SKM-1 treated with dmso at 0.1 percent for 144 hours (cell line): ENCODE results near the gene CMTM8.
"Not testable (repeated sequence)": the region's sequence is repeated elsewhere in the genome, so short reads cannot be mapped to it uniquely, and the experiment has no call there.

ENCODE experiments used
- DNase-seq: peaks from one replicate; lab custom pipeline; 2025; ENCODE audit not compliant: unreplicated experiment; lab: John Stamatoyannopoulos, UW

CMTM8 gene, protein sequence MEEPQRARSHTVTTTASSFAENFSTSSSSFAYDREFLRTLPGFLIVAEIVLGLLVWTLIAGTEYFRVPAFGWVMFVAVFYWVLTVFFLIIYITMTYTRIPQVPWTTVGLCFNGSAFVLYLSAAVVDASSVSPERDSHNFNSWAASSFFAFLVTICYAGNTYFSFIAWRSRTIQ

DNA sequence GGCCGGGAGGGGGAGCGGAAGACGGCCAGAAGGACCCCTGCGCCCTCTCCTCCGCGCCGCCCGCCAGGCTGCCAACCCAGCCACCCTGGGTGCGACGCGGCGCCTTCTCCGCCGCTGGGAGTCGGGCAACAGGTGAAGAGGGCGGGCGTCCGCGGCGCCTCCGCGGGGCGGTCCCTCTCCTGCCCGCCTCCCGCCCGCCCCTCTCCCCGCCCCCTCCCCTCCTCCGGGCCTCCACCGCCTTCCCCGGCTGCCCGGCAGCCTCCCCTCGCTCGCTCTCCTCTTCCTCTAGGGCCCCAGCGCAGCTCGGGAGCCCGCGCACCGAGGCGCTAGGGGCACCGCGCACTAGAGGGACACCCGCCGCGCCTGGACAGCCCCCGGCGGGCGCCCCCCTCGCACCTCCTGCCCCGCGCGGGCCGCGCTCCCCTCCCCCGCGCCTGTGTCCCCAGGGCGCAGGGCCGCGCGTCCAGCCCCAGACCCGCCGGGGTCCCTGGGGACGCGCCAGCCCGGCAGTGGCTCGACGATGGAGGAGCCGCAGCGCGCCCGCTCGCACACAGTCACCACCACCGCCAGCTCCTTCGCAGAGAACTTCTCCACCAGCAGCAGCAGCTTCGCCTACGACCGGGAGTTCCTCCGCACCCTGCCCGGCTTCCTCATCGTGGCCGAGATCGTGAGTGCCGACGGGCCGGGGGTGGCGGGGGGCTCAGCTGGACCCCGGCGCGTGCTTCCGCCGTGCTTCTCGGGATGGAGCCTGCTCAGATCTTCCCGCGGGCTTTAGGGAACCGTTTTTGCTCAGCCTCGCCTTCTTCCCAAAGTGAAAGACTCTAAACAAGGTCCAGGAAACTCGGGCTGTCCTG, at the start of gene CMTM8:
Gene CMTM8 (plus strand): TSS at position 228 of the 854 bp plus-strand sequence. CDS start 293 bp downstream, at position 521.
- DNase-seq: peak; percentile 65

DNA sequence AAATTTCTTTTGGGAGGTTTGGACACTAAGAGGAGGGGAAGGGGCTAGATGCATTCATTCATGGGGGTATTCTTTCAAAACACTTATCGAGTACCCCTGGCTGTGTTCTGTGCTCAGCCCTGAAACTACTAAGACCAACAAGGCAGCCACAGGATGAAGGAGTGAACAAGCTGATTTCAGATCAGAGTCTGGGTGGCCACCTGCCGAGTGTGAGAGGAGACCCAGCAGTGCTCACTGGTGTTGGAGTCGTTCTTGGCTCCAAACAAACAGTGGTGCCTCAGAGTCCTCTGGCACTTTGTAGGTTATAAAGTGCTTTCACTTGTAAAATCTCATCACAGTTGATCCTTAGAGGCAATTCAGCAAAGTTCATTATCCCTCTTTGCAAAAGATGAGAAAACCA, 48.8 kb upstream of the CMTM8 start:
- no peak for DNase-seq

DNA sequence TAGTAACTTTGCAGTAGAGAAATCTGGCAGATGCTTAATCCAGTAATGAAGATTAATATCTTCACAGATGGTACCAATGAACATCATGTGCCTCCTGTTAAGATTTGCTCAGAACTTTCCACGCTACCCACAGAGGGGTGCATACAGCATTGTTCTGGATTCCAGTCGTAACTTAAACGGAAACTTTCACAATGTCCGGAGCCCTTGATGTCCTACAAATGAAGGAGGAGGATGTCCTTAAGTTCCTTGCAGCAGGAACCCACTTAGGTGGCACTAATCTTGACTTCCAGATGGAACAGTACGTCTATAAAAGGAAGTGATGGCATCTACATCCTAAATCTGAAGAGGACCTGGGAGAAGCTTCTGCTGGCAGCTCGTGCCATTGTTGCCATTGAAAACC, 47.9 kb upstream of the CMTM8 start:
- DNase-seq: not testable (repeated sequence)

DNA sequence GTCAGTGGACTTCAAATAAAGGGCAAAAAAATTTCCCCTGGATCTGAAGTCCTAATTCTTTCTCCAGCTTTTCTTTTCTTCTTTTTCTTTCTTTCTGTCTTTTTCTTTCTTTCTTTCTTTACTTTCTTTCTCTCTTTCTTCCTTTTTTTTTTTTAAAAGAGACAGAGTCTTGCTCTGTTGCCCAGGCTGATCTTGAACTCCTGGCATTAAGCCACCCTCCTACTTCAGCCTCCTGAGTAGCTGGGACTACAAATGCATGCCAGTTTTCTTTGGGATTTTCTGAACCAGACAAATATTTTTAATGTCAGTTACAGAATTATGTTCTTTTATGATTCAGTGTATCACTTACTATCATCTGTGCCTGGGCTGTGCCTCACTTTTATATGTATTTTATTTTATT, 45.4 kb upstream of the CMTM8 start:
- DNase-seq: no peak

DNA sequence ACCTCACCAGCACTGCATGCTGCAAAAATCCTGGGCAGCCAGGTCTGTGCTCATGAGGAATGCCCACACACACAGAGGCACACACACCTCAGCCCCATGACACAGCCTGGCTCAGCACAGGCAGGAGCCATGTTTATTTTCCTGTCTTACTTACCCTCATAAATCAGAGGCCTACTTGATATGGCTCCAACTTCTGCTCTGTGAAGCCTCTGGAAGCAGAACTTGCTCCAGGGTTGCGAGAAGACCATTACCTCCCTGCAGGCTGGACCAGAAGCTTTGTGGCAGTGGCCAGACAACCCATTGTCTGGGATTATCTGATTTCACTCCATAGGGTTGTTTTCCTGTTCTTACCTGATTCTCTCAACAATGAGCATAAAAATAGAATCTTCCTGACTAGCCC, 43.8 kb upstream of the CMTM8 start:
- DNase-seq: no peak

DNA sequence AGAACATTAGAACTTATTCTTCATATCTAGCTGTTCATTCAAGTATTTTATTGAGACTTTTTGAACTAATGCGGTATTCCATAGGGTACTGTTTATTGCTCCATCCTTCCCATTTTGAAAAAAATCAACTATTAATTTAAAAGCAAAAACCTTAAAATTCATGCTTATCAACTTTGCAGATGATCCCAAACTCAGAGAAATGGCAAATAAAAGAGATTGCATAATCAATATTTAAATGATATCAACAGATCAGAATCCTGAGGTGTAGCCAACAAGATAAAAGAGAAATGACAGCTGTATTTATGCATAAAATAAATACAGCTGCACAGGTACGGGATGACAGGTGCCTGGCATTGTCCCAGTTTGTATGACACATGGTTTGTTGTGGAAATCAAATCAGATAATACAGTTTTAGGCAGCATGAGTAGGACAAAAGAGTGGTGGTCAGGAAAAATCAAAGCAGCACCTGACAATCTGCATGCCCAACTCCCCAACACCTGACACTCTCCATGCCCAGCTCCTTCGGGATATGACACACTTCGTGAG, 42.4 kb upstream of the CMTM8 start:
- DNase-seq: no peak

DNA sequence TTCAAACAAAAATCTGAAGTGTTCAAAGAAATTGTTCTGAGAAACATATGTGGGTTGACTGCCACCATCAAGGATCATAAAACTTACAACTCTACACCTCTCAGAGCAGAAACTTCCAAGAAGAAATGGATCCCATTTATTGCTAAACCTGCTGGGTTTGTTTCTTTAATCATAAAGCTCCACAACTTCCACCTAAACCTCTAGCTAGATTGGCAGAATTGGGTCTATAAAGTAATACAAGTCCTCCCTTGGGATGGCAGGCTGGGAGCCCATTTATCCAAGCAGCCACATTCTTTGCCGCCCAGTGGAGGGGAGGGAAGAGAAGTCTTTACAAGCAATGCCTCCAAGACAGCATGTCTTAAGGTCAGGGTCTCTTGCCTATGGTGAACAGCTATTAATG, 40.5 kb upstream of the CMTM8 start:
- DNase-seq: no peak

DNA sequence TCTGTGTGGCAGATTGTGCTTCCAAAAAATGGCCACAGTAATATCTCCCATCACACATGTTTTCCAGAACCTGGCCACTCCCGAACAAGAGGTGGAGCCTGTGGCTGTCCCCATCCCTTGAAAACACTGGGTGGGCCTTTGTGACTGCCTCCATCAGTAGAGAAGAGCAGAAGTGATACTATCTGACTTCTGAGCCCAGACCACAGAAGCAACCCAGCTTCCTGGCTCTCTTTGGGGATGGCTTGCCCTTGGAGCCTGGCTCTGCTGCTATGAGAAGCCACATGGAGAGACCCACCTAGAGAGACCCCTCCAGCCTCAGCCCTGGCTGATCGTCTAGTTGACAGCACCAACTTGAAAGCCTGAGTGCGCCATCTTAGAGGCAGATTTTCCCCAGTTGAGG, 39.8 kb upstream of the CMTM8 start:
- no peak for DNase-seq

DNA sequence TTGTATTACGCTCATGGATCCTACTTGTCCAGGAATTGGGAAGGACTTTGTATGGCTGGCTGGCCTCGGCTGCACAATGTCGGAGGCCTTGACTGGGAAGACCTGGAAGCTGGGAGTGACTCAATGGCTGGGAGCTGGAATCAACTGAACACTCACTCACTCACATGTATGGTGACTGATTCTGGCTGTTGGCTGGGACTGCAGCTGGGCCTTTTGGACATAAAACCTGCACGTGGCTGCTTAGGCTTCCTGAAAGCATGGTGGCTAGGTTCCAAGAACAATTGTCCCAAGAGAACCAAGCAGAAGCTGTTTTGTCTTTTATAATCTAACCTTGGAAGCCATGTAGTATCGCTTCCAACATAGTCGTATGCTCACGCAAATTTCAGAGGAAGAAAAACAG, 38.0 kb upstream of the CMTM8 start:
- DNase-seq: no peak

DNA sequence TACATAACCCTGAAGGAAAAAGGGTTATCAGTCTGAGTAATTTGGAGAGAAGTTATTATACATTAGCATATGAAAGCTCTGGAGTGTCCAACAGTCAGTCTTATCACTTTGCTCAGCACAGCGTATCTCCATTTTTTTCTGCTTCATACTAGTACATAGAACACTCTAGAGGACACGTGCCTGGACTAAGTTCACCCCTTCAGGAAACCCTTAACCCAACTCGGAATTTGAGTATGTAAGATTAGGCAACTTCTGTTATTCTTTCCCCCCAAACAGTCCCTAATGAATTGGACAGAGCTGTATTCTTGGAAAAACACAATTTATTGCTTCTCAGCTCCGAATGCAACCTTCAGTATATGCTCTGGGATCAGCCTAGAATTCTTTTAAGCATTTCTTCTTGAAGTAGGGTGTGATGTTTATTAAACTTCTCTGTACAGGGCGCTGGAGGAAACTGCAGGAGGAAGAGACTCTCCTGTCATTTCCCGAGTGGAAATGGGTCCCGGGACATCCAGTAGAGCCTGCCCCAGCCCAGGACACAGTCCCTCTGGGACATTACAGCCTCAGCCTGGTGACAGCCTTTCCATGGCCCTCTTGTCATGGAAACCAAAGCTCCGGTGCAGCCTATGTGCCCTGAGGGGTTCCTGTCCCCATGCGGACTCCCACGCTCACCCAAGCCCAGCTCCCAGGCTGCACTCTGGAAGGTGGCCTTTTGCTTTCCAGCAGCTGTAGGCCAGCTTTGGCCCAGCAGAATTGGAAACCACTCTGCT, 37.3 kb upstream of the CMTM8 start:
- no peak for DNase-seq

DNA sequence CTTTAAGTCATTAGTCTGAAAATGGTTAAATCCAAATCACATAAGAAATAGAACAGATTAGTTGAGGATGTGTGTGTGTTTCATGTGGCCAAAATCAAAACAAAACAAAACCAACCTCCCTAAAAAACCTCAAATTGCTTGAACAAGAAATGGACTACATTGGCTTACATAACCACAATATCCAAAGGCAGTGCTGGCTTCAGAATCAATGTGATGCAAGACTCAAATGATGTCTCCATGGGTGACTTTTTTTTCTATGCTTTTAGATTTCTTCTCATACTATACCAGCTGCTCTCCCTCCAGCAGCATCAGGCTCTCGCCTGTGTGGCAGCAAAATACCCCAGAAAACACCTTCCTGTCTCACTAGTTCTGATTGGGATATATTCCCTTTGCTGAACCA, 36.0 kb upstream of the CMTM8 start:
- DNase-seq: no peak

DNA sequence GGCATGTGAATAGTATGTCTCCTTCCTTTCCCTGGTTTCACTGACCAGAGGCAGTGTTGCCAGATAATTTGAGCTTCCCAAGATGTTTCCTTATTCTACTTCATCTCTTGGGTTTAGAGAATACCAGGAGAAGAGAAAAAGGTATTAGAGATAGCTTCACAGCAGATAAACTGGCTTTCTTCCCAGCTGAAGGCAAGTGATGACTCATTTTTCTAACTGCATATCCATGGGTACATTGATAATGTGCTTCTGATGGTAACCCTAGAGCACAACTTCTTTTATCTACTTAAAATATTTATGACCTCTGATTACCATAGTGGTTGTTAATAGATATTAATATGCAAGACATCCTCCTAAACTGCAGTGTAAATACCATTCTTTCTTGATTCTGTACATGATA, 34.6 kb upstream of the CMTM8 start:
- DNase-seq: no peak

DNA sequence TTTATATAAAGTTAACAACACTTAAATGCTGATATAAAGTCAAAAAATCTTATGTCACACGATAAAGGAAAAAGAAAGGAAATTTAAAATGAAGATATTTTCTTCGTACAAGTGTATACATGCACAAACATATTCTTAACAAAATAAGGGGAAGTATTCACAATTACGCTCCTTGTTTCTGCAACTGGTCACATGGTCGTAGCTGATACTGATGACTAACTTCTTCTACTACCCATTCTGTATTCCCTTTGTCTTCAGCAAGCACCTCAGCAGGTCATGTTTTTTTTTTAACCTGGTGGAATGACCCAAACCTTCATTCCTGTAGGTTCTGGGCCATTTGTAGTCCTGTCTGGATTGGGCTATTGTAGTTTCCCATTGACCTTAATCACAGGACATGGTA, 30.0 kb upstream of the CMTM8 start:
- DNase-seq: no peak

DNA sequence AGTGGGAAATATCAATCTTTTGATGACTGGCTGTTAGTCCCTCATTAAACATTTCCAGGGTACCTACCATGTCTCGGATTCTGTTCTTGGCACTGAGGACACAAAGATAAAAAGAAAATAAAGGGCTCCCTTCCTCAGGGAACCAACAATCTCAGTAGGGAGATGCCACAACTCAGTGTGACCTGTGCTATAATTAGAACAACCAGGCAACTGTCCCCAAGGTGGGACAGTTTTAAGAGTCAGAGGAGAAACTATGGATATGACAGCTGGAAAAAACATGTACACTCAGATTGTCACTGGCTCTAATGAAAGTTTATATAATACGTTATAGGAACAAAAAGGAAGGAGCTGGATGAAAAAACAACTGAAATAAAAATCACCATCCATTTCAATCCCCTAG, 23.3 kb upstream of the CMTM8 start:
- no peak for DNase-seq

DNA sequence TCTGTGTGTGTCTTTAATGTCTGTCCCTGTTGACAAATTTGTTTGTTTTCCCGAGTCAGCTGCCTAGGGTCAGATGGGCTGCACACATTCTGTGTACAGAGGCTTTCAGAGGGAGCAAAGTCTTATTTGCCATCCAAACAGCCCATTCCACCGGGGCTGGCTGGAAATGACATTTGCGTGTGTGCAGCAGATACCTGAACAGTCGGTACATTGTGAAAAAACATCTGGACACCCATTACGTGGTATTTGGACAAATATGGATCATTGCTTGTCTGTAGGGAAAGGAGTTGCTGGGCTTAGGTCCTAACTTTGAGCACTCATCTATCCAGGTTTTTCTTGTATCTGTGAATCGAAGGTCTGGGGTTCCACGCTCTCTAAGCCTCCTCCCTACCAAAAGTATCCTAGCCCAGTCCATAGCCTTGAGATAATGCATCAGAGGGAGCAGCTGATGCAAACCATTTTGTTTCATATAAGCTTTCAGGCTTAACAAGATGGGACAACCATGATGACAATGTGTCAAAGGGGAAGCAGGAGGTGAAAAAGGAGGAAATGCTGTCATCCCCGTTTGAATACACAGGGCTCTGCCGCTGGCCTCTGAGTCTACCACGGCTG, 22.2 kb upstream of the CMTM8 start:
- DNase-seq: no peak

DNA sequence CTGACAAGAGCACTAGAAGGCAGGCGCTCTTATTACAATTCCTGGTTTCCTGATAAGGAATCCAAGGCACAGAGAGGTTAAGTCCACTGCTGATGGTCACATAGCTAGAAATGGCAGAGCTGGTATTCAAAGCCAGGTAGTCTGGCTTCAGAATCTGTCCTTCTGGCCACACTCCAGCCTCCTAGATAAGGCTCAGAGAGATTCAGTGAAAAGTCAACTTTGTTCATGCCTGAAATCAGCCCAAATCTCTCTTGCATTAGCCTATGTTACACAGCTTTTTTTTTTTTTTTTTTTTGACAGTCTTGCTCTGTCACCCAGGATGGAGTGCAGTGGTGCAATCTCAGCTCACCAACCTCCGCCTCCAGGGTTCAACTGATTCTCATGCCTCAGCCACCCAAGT, 21.1 kb upstream of the CMTM8 start:
- DNase-seq: no peak

DNA sequence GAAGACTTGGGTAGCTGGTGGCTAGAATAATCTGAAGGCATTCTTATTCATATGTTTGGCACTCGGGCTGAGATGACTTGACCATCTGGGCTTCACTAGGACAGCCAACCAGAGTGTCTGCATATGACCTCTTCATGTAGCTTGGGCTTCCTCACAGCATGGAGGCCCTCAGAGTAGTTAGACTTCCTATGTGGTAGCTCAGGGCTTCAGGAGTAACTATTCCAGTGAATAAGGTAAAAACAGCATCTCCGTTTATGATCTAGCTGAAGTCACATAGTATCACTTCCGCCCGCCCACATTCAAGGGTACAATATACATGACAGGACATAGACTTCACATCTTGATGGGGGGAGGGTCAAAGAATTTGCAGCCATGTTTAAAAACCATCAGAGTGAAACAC, 18.9 kb upstream of the CMTM8 start:
- no peak for DNase-seq

DNA sequence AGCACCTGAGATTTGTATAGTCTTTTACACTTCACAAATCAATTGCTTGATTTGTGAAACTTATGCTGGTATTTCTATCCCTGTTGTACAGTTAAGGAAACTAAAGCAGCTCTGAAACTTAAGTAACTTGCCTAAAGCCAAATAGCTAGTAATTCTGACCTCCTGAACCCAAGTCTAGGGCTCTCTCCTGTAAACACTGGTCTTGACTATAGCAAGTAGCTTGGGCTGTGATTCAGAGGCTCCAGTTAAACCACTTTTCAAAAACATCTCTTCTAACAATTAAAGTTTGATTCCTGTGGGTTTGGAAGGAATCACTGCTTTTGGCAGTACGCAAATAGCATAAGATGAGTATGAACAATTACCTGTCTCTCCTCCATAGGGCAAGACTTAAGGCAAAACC, 18.5 kb upstream of the CMTM8 start:
- DNase-seq: no peak

DNA sequence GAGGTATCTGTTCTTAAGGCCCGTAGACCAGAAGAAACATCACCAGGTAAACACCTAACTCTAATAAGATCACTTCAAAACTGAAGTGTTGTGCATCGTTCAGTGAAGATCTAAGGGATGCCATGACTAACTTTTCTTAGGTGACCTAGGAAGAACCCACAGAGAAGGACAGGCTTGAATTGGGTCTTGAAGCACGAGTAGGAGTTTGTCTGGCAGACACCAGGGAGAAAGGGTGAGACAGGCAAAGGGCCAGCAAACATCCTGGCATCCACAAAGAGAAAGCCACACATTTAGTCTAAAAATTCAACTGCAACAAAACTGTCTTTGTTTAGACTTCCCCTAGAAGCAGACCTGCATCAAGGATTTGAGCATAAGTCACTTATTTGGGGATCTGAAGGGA, 15.5 kb upstream of the CMTM8 start:
- no peak for DNase-seq

DNA sequence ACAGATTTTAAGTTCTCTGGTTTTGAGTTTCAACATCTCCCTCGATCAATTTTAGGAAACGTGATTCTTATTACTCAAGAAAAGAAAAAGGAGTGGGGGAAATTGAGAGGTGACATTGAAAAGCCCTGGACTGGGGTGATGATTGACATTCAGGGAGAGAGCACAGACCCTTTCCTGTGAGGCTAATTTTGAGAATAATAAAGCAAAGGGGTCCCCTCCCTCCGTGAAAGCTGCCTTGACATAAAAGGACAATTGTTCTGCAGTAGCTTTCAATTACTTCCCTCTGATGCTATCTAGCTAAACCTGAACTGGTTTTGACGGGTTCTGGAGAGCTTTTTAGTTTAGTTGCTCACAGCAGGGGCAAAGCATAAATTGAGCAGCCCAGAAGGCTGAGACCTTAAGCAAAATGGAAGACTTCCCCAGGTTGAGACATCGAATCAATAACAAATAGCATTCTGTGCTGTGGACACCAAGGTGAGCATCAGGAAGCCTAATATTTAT, 14.4 kb upstream of the CMTM8 start:
- DNase-seq: no peak

DNA sequence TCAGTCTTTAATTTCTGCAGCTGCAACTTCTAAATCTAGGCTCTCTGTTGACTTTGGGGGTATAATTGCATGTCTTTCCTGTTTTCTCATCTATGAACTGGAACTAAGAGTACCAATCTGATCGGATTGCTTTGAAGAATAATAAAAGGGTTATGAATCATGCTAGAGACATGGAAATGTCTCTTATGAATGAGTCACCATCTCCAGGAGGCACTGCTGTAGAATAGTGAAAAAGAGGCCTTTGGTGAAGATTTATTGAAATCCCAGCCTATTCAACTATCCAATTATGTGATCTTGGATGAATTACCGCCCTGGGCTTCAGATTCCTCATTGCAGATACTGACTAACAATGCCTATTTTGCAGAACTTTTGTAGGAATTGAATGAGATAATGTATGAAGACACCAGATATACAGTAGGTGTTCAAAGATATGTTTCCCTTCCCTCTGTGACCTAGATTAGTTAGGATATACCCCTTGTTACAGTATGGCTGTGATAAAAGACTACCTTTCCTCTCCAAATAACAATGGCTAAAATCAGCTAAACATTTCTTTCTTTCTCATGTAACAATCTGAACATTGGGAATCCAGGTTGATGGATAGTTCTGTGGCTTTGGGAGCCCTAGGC, 11.5 kb upstream of the CMTM8 start:
- no peak for DNase-seq
